Measurements from ENCODE around the gene TUBB2B. TPM values are rescaled to one million over a fixed set of nuclear protein-coding genes. Genes with fewer than 3 reads are reported as not detected.
"Not testable (repeated sequence)": the region's sequence is repeated elsewhere in the genome, so short reads cannot be mapped to it uniquely, and the experiment has no call there.

TUBB2B gene
- total and polyA plus RNA-seq, 10 of the 15 experiments (the other 5 are each of a cell fraction or from before 2014, with no cell fraction given): 2.6 to 75.2 (median 21.2) TPM

DNA sequence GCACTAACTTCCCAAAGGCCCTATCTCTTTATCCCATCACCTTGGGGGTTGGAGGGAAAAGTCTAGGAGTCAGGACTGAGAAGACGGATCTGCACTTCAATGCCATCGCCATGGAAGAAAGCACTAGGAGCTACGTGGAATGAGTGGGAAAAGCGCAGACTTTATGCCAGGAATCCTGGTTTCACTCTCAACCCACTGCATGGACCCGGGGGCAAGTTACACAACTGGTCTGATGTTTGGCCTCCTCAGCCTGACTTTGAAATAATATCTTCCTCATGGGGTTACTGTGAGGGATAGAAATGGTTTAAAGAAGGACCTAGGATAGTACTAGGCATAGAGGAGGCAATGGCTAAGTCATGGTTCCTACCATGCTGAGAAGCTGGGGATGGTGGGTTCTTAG is 17.8 kb upstream of the TUBB2B start (continued):
- TF ChIP-seq, protein P1, sequence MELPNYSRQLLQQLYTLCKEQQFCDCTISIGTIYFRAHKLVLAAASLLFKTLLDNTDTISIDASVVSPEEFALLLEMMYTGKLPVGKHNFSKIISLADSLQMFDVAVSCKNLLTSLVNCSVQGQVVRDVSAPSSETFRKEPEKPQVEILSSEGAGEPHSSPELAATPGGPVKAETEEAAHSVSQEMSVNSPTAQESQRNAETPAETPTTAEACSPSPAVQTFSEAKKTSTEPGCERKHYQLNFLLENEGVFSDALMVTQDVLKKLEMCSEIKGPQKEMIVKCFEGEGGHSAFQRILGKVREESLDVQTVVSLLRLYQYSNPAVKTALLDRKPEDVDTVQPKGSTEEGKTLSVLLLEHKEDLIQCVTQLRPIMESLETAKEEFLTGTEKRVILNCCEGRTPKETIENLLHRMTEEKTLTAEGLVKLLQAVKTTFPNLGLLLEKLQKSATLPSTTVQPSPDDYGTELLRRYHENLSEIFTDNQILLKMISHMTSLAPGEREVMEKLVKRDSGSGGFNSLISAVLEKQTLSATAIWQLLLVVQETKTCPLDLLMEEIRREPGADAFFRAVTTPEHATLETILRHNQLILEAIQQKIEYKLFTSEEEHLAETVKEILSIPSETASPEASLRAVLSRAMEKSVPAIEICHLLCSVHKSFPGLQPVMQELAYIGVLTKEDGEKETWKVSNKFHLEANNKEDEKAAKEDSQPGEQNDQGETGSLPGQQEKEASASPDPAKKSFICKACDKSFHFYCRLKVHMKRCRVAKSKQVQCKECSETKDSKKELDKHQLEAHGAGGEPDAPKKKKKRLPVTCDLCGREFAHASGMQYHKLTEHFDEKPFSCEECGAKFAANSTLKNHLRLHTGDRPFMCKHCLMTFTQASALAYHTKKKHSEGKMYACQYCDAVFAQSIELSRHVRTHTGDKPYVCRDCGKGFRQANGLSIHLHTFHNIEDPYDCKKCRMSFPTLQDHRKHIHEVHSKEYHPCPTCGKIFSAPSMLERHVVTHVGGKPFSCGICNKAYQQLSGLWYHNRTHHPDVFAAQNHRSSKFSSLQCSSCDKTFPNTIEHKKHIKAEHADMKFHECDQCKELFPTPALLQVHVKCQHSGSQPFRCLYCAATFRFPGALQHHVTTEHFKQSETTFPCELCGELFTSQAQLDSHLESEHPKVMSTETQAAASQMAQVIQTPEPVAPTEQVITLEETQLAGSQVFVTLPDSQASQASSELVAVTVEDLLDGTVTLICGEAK (IDR thresholded peaks at IDR 0.05; ENCODE audit: borderline replicate concordance): no peak
- TF ChIP-seq RAD51 (IDR thresholded peaks at IDR 0.05) (no peak), CBFB (IDR thresholded peaks at IDR 0.05; ENCODE audit: low read depth) (no peak)

DNA sequence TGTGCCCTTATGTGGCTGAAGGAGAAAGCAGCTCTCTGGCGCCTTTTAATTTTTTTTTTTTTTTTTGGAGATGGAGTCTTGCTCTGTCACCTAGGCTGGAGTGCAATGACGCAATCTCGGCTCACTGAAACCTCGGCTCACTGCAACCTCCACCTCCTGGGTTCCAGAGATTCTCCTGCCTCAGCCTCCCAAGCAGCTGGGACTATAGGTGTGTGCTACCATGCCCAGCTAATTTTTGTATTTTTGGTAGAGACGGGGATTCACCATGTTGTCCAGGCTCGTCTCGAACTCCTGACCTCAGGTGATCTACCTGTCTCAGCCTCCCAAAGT is 17.3 kb upstream of the TUBB2B start:
- FAIRE-seq; H3K79me2 ChIP-seq (ENCODE audit: control insufficient read depth, insufficient read depth, low read length); H3K27ac ChIP-seq (ENCODE audit: control insufficient read depth, insufficient read depth); RAD21 ChIA-PET (ENCODE audit: unreplicated experiment); ATAC-seq; H3K27me3 ChIP-seq (replicated peaks in 1 of 2; ENCODE audit: control insufficient read depth in 2 of 2, insufficient read depth in 2 of 2, low read length in 1 of 2); H3K9me3 ChIP-seq (replicated peaks; ENCODE audit: control insufficient read depth, insufficient read depth, low read length); H3K4me1 ChIP-seq (ENCODE audit: control insufficient read depth, insufficient read depth, low read length); H3K36me3 ChIP-seq (ENCODE audit: control insufficient read depth in 2 of 2, insufficient read depth in 2 of 2, low read length in 1 of 2); DNase-seq (ENCODE audit: low read depth, low spot score); H3K4me2 ChIP-seq (ENCODE audit: control insufficient read depth, insufficient read depth); H4K20me1 ChIP-seq (ENCODE audit: control insufficient read depth, insufficient read depth); intact Hi-C loops (cut with micrococcal nuclease; ENCODE audit: unreplicated experiment); H2AFZ ChIP-seq (ENCODE audit: control insufficient read depth, low read depth, low read length); H3K4me3 ChIP-seq; H3K9ac ChIP-seq (ENCODE audit: control insufficient read depth, insufficient read depth, low read length); BruUV-seq (replicated peaks); CTCF ChIA-PET: not testable (repeated sequence)
- in situ Hi-C loops (cut with MboI): loop anchor here (5.0 kb wide), 1 partner anchor 252 kb away; no protein-coding TSS in a partner anchor
- WGBS (ENCODE audit: insufficient coverage, insufficient replicate concordance, low lambda C conversion rate, missing lambda C conversion rate): 59% methylated on average over 7 of the region's 7 CpGs
- POLR2A ChIA-PET: interaction anchor here (0.5 kb wide), 1 partner anchor 24 kb away, joined by 3 read pairs; no protein-coding TSS in a partner anchor
- SMC1A ChIA-PET (ENCODE audit: uncharacterized antibody, unreplicated experiment): interaction anchor here (0.7 kb wide), 1 partner anchor 154 kb away, joined by 3 read pairs; no protein-coding TSS in a partner anchor

All from GM12878 (cell line).